ENCODE results near the gene CRMP1.

GRCh38 chr4:5884796-5885195, 8.1 kb downstream of the CRMP1 start:
- TF ChIP-seq CTCF (IDR thresholded peaks at IDR 0.05) (no peak), POLR2AphosphoS5 (IDR thresholded peaks at IDR 0.05) (no peak), POLR2A (IDR thresholded peaks at IDR 0.05) (no peak), EP300 (IDR thresholded peaks at IDR 0.05) (no peak)
